Lower leg skin (tissue), 4 donors: ENCODE data around the gene TMEM147. TPM values are rescaled to one million over a fixed set of nuclear protein-coding genes. Genes with fewer than 3 reads are reported as not detected.

Experiments used
- DNase-seq, 2 donors: peaks; one replicate each; pipeline ENCODE4 v3.0.0-alpha.2; 2019; ENCODE audit warnings: low spot score in 2 of 2
- H3K4me3 ChIP-seq: fragments of 200-600 bp; sonication (generic); 2 replicates; pipeline ENCODE4 v1.5.1; 2017; ENCODE audit warnings: mild to moderate bottlenecking, low read depth; ENCODE audit not compliant: poor library complexity, severe bottlenecking
- POLR2A ChIP-seq, 2 donors: fragments of 450-650 bp; IDR thresholded peaks; one replicate each; pipeline ENCODE4 v1.6.1; 2016 to 2017; ENCODE audit warnings: antibody characterized with exemption in 2 of 2, mild to moderate bottlenecking in 1 of 2, moderate library complexity in 1 of 2
- WGBS, 2 donors: methylation state at CpG; one replicate each; pipeline ENCODE4 v1.1.5; 2018; 5-methylcytosine and 5-hydroxymethylcytosine counted together
- intact Hi-C: fragments of 100-400 bp; cut with DNase I; formaldehyde crosslinking; loops from one replicate; pipeline ENCODE4 v1.15.0; 2023; ENCODE audit warnings: low total_unique reads
- total RNA-seq, 4 donors: library from RNA; depleted of rRNA; stranded (reverse); fragments of >200 nt; gene quantifications; one replicate each; pipeline ENCODE4 v1.1.0, GENCODE V29; 2016
- TF ChIP-seq, protein P1 (sequence below), 3 donors: fragments of 450-650 bp; IDR thresholded peaks; one replicate each; pipeline ENCODE4 v1.5.1; 2016; ENCODE audit warnings: antibody characterized with exemption in 3 of 3, mild to moderate bottlenecking in 3 of 3, moderate library complexity in 2 of 3

TMEM147 gene
- total RNA-seq, 4 donors from 2014 or later: 102 to 158 (median 130) TPM

GRCh38 chr19:35556025-35556590 lies 10.7 kb downstream of the TMEM147 start:
- TF ChIP-seq, protein P1, sequence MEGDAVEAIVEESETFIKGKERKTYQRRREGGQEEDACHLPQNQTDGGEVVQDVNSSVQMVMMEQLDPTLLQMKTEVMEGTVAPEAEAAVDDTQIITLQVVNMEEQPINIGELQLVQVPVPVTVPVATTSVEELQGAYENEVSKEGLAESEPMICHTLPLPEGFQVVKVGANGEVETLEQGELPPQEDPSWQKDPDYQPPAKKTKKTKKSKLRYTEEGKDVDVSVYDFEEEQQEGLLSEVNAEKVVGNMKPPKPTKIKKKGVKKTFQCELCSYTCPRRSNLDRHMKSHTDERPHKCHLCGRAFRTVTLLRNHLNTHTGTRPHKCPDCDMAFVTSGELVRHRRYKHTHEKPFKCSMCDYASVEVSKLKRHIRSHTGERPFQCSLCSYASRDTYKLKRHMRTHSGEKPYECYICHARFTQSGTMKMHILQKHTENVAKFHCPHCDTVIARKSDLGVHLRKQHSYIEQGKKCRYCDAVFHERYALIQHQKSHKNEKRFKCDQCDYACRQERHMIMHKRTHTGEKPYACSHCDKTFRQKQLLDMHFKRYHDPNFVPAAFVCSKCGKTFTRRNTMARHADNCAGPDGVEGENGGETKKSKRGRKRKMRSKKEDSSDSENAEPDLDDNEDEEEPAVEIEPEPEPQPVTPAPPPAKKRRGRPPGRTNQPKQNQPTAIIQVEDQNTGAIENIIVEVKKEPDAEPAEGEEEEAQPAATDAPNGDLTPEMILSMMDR (IDR thresholded peaks at IDR 0.05): no peak
- TF ChIP-seq POLR2A (IDR thresholded peaks at IDR 0.05): no peak
- no peak for DNase-seq
- 83 to 88% methylated on average over 9 of the region's 9 CpGs for WGBS, 2 donors
- intact Hi-C loops: no loop called here
- H3K4me3 ChIP-seq: no peak overlapping the region

- DNase-seq: no peak
- TF ChIP-seq, protein P1 (IDR thresholded peaks at IDR 0.05): no peak
- no peak for TF ChIP-seq POLR2A (IDR thresholded peaks at IDR 0.05)
- WGBS, 2 donors: 81 to 87% methylated on average over 16 of the region's 16 CpGs
- H3K4me3 ChIP-seq: no peak overlapping the region
- intact Hi-C loops: no loop called here
These were observed 11.6 kb downstream of the TMEM147 start for GRCh38 chr19:35556846-35557538.

DNA sequence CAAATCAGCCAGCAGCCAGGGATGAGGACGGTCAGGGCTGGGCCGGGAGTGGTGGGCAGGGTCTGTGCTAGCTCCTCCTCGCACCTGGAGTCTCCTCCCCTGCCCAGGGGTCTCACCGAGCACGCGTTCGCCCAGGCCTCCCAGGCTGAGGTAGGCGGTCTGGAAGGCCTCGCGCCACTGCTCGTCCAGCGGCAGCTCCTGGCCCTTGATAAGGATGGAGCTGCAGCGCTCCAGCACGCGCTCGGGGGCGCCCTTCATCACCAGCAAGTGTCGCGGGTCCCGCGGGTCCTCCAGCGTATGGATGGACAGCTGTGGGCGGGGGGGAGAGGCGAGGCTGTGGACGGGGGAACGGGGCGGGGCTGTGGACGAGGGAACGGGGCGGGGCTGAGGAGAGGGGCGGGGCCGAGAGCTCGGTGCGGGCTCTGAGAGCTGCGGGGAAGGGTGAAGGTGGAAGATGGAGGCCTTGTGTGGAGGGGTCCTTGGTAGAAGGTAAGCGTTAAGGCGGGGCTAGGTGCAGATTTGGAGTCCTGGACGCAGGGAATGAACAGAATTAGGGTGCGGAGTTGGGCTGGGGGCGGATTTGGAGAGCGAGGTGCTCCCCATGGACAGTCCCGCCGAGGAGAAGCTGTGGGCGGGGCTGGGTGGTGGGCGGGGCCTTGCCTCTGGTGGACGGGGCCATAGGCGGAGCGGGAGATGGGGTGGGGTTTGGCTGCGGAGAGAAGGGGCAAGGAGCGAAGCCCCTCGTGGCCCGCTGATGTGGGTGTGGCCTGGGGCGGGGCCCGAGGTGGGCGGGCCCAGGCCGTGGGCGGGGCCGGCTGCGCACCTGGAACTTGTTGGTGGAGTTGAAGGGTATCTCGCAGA lies 12.3 kb downstream of the TMEM147 start:
- DNase-seq: peak in 1 of 2 donors; percentile 83
- H3K4me3 ChIP-seq: peak overlapping the region; percentile 2
- no peak for TF ChIP-seq POLR2A (IDR thresholded peaks at IDR 0.05)
- TF ChIP-seq, protein P1 (IDR thresholded peaks at IDR 0.05): no peak
- WGBS, 2 donors: 12 to 13% methylated on average over 43 to 47 of the region's 60 CpGs
- intact Hi-C loops: no loop called here

- TF ChIP-seq, protein P1 (IDR thresholded peaks at IDR 0.05): no peak
- no peak for TF ChIP-seq POLR2A (IDR thresholded peaks at IDR 0.05)
- intact Hi-C loops: no loop called here
- H3K4me3 ChIP-seq: no peak overlapping the region
- DNase-seq: no peak
- 30 to 40% methylated on average over 51 to 52 of the region's 53 CpGs for WGBS, 2 donors
These were observed 13.2 kb downstream of the TMEM147 start for GRCh38 chr19:35558400-35559280.

GRCh38 chr19:35559281-35559659 lies 13.8 kb downstream of the TMEM147 start:
- WGBS, 2 donors: 72 to 73% methylated on average over 11 of the region's 11 CpGs
- intact Hi-C loops: no loop called here
- H3K4me3 ChIP-seq: no peak overlapping the region
- DNase-seq: no peak
- no peak for TF ChIP-seq POLR2A (IDR thresholded peaks at IDR 0.05)
- TF ChIP-seq, protein P1 (IDR thresholded peaks at IDR 0.05): no peak
